ENCODE results near the gene ERC2.

- TF ChIP-seq CTCF (IDR thresholded peaks at IDR 0.05) = no peak
- TF ChIP-seq POLR2AphosphoS5 (IDR thresholded peaks at IDR 0.05) = no peak
Measured at GRCh38 chr3:56124546-56124945, 343.7 kb downstream of the ERC2 start.

Measured in breast epithelium (tissue), 3 donors.